Measurements from ENCODE around the gene GAMT. TPM values are rescaled to one million over a fixed set of nuclear protein-coding genes. Genes with fewer than 3 reads are reported as not detected.

Gene GAMT
- total and polyA plus RNA-seq, 2 of the 13 experiments (the other 11 are each of a cell fraction or from before 2014, with no cell fraction given), result 115 to 124 TPM

DNA sequence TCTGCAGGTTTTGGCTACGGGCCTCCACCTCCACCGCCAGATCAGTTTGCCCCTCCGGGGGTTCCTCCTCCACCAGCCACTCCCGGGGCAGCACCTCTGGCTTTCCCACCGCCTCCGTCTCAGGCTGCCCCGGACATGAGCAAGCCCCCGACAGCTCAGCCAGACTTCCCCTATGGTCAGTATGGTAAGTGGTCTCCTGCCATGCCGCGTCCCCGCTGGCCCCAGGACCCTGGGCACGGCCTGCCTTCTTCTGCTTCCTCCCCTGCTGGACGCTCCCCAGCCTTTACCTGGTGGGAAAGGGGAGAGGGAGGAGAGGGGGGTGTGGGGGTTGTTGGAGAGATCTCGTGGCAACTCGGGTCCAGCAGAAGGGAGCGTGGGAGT lies 31.2 kb upstream of the GAMT start:
- Histone ChIP-seq H4K20me1 (ENCODE audit: insufficient read depth, low read length) (no peaks in the 10 kb centered on the region), H3K4me3 (replicated peaks in 1 of 3; ENCODE audit: insufficient read depth in 1 of 3, low read depth in 2 of 3, low read length in 3 of 3) (no peak overlapping the region), H3K27me3 (ENCODE audit: control insufficient read depth in 1 of 2, insufficient read depth in 2 of 2, low read length in 2 of 2) (no peaks in the 10 kb centered on the region), H3K36me3 (replicated peaks in 1 of 2; ENCODE audit: control insufficient read depth in 1 of 2, insufficient read depth in 2 of 2, low read length in 2 of 2) (peaks cover 27 to 62% of the 10 kb centered on the region in 2 experiments), H3K9ac (ENCODE audit: insufficient read depth, low read depth, low read length) (no peak overlapping the region), H2AFZ (ENCODE audit: low read length) (no peak overlapping the region), H3K4me2 (ENCODE audit: low read depth, low read length) (no peak overlapping the region), H3K79me2 (ENCODE audit: insufficient read depth, low read length) (peaks cover 4% of the 10 kb centered on the region), H3K9me3 (ENCODE audit: low read length) (no peaks in the 10 kb centered on the region), H3K27ac (ENCODE audit: extremely low read length, insufficient read depth, low read length) (no peak overlapping the region), H3K4me1 (ENCODE audit: insufficient read depth, low read length) (peaks cover 4% of the 10 kb centered on the region)
- TF ChIP-seq HNRNPLL (IDR thresholded peaks at IDR 0.05; ENCODE audit: low read depth, low read length, poor library complexity, severe bottlenecking) (no peak), CHD2 (IDR thresholded peaks at IDR 0.05; ENCODE audit: low read depth, low read length) (no peak), CREBL2 (CRISPR knock-in tag; IDR thresholded peaks at IDR 0.05; ENCODE audit: borderline replicate concordance) (no peak), NKX3-1 (CRISPR knock-in tag; IDR thresholded peaks at IDR 0.05) (no peak), NR3C1 (CRISPR knock-in tag; IDR thresholded peaks at IDR 0.05) (no peak), XBP1 (CRISPR knock-in tag; IDR thresholded peaks at IDR 0.05) (no peak), ZNF547 (CRISPR knock-in tag; IDR thresholded peaks at IDR 0.05) (no peak), FOXM1 (CRISPR knock-in tag; IDR thresholded peaks at IDR 0.05) (no peak), ZNF839 (CRISPR knock-in tag; IDR thresholded peaks at IDR 0.05; ENCODE audit: borderline replicate concordance) (no peak), ZNF501 (CRISPR knock-in tag; IDR thresholded peaks at IDR 0.05) (no peak), PAXIP1 (CRISPR knock-in tag; conservative IDR thresholded peaks at IDR 0.05) (no peak), TFDP2 (CRISPR knock-in tag; IDR thresholded peaks at IDR 0.05) (no peak)
- TF ChIP-seq, protein P1, sequence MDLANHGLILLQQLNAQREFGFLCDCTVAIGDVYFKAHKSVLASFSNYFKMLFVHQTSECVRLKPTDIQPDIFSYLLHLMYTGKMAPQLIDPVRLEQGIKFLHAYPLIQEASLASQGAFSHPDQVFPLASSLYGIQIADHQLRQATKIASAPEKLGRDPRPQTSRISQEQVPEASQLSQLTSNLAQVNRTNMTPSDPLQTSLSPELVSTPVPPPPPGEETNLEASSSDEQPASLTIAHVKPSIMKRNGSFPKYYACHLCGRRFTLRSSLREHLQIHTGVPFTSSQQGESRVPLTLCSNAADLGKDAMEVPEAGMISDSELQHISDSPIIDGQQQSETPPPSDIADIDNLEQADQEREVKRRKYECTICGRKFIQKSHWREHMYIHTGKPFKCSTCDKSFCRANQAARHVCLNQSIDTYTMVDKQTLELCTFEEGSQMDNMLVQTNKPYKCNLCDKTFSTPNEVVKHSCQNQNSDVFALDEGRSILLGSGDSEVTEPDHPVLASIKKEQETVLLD (CRISPR knock-in tag; IDR thresholded peaks at IDR 0.05; ENCODE audit: low read depth), result no peak
- CTCF ChIA-PET (ENCODE audit: low intra/inter-chr PET ratio, low total read pairs), result no interaction called here
- WGBS (ENCODE audit: low lambda C conversion rate), result 99% methylated on average over 16 of the region's 16 CpGs
- POLR2A ChIA-PET, result no interaction called here
- FAIRE-seq (no peak), ATAC-seq (no peak), DNase-seq (ENCODE audit: low spot score) (no peak)
- BruUV-seq (replicated peaks), result no TSS peak
- intact Hi-C loops (cut with micrococcal nuclease; ENCODE audit: unreplicated experiment), result no loop called here
- in situ Hi-C loops (cut with HindIII; ENCODE audit: extremely low pct_ligation_motif_present, low pct_unique_long_range_greater_than_20kb), result no loop called here

All from HepG2 (cell line).